Tibial artery (tissue), 4 donors: ENCODE results near the gene ST3GAL4.

Experiments
- DNase-seq, 2 donors: peaks; one replicate each; pipeline ENCODE4 v3.0.0-alpha.2; 2019
- H3K27ac ChIP-seq, 2 donors: fragments of 200-600 bp; sonication (generic) in 1 of 2; 1 replicate in 1 of 2; 2 replicates in 1 of 2; pipeline ENCODE4 v1.5.1; 2018 to 2019; ENCODE audit warnings: mild to moderate bottlenecking in 1 of 2
- H3K27me3 ChIP-seq, 2 donors: fragments of 200-600 bp; sonication (generic) in 1 of 2; one replicate each; pipeline versions ENCODE4 v1.5.1 to v1.6.0; 2016 to 2019
- H3K36me3 ChIP-seq, 3 donors: fragments of 200-600 bp; sonication (generic) in 2 of 3; one replicate each; pipeline ENCODE4 v1.5.1; 2016 to 2019; ENCODE audit warnings: mild to moderate bottlenecking in 2 of 3
- H3K4me1 ChIP-seq, 4 donors: fragments of 200-600 bp; sonication (generic) in 2 of 4; 1 replicate in 3 of 4; 2 replicates in 1 of 4; pipeline ENCODE4 v1.5.1; 2016 to 2019
- H3K4me3 ChIP-seq, 2 donors: fragments of 200-600 bp; sonication (generic) in 1 of 2; 1 replicate in 1 of 2; 2 replicates in 1 of 2; pipeline ENCODE4 v1.5.1; 2018 to 2019; ENCODE audit warnings: mild to moderate bottlenecking in 2 of 2
- H3K9me3 ChIP-seq, 3 donors: fragments of 200-600 bp; sonication (generic) in 1 of 3; one replicate each; pipeline ENCODE4 v1.5.1; 2016 to 2019
- CTCF ChIP-seq, 2 experiments: fragments of 200-600 bp in 1 of 2; fragments of 450-650 bp in 1 of 2; IDR thresholded peaks; one replicate each; pipeline ENCODE4 v1.5.1; 2017 to 2019; ENCODE audit warnings: antibody characterized with exemption in 2 of 2, mild to moderate bottlenecking in 1 of 2, moderate library complexity in 1 of 2
- intact Hi-C: fragments of 100-400 bp; cut with DNase I; formaldehyde crosslinking; loops from one replicate; pipeline ENCODE4 v1.15.0; 2023; ENCODE audit warnings: low total_unique reads

ST3GAL4 gene

GRCh38 chr11:126328001-126328390 lies 27.5 kb upstream of the ST3GAL4 start:
- Histone ChIP-seq H3K4me1 (no peaks in the 10 kb centered on the region), H3K36me3 (peaks cover 0 to 20% (median 5%) of the 10 kb centered on the region in 3 donors), H3K4me3 (no peak overlapping the region), H3K27ac (no peak overlapping the region), H3K9me3 (no peaks in the 10 kb centered on the region), H3K27me3 (no peaks in the 10 kb centered on the region)
- DNase-seq = peak in 1 of 2 donors; percentile 10
- intact Hi-C loops = no loop called here
- no peak for TF ChIP-seq CTCF (IDR thresholded peaks at IDR 0.05)

GRCh38 chr11:126328444-126328843 lies 27.0 kb upstream of the ST3GAL4 start:
- no peak for DNase-seq
- H3K27me3 ChIP-seq = no peaks in the 10 kb centered on the region
- intact Hi-C loops = no loop called here
- no peak for TF ChIP-seq CTCF (IDR thresholded peaks at IDR 0.05)
- H3K36me3 ChIP-seq = peaks cover 0 to 25% (median 5%) of the 10 kb centered on the region in 3 donors
- no peak overlapping the region for H3K27ac ChIP-seq
- H3K4me1 ChIP-seq = no peaks in the 10 kb centered on the region
- H3K4me3 ChIP-seq = no peak overlapping the region
- no peaks in the 10 kb centered on the region for H3K9me3 ChIP-seq

GRCh38 chr11:126328938-126329643 lies 26.4 kb upstream of the ST3GAL4 start:
- TF ChIP-seq CTCF (IDR thresholded peaks at IDR 0.05) = no peak
- Histone ChIP-seq H3K4me1 (no peaks in the 10 kb centered on the region), H3K9me3 (no peaks in the 10 kb centered on the region), H3K27me3 (no peaks in the 10 kb centered on the region), H3K27ac (no peak overlapping the region), H3K36me3 (peaks cover 0 to 27% (median 5%) of the 10 kb centered on the region in 3 donors), H3K4me3 (no peak overlapping the region)
- intact Hi-C loops = no loop called here
- DNase-seq = peak in 1 of 2 donors; percentile 18

- no peaks in the 10 kb centered on the region for H3K9me3 ChIP-seq
These were observed 25.8 kb upstream of the ST3GAL4 start for GRCh38 chr11:126329644-126330211.

GRCh38 chr11:126331286-126331685 lies 24.2 kb upstream of the ST3GAL4 start:
- H3K4me1 ChIP-seq = no peaks in the 10 kb centered on the region
- H3K27ac ChIP-seq = no peak overlapping the region
- intact Hi-C loops = no loop called here
- peaks cover 0 to 27% (median 5%) of the 10 kb centered on the region in 3 donors for H3K36me3 ChIP-seq
- no peak for DNase-seq
- H3K27me3 ChIP-seq = no peaks in the 10 kb centered on the region
- H3K9me3 ChIP-seq = no peaks in the 10 kb centered on the region
- no peak overlapping the region for H3K4me3 ChIP-seq
- TF ChIP-seq CTCF (IDR thresholded peaks at IDR 0.05) = no peak

More at GRCh38 chr11:126329644-126330211, 25.8 kb upstream of the ST3GAL4 start:
- Histone ChIP-seq H3K4me1 (no peaks in the 10 kb centered on the region), H3K36me3 (peaks cover 0 to 27% (median 5%) of the 10 kb centered on the region in 3 donors), H3K27me3 (no peaks in the 10 kb centered on the region), H3K4me3 (no peak overlapping the region), H3K27ac (no peak overlapping the region)
- TF ChIP-seq CTCF (IDR thresholded peaks at IDR 0.05) = no peak
- no peak for DNase-seq
- intact Hi-C loops = no loop called here
